GM18511 (cell line): ENCODE results near the gene CMTM1.
"Not testable (repeated sequence)": the region's sequence is repeated elsewhere in the genome, so short reads cannot be mapped to it uniquely, and the experiment has no call there.

Experiments used
- ATAC-seq: cut with Tn5 transposase; IDR thresholded peaks from one replicate; pipeline ENCODE4 v1.9.1; 2021; ENCODE audit warnings: mild to moderate bottlenecking, moderate library complexity; ENCODE audit not compliant: unreplicated experiment

Gene CMTM1

GRCh38 chr16:66610111-66610820 is 44.0 kb downstream of the CMTM1 start:
- no peak for ATAC-seq

- ATAC-seq, result not testable (repeated sequence)
Observed at GRCh38 chr16:66611911-66612310, 45.7 kb downstream of the CMTM1 start.

GRCh38 chr16:66612422-66612821 is 46.2 kb downstream of the CMTM1 start:
- ATAC-seq, result no peak

GRCh38 chr16:66614161-66614802 is 48.0 kb downstream of the CMTM1 start:
- ATAC-seq, result no peak

GRCh38 chr16:66616169-66616568 is 49.9 kb downstream of the CMTM1 start:
- no peak for ATAC-seq

GRCh38 chr16:66616592-66616991 is 50.4 kb downstream of the CMTM1 start:
- ATAC-seq, result no peak

GRCh38 chr16:66617010-66617434 is 50.8 kb downstream of the CMTM1 start:
- ATAC-seq, result no peak

GRCh38 chr16:66617728-66618127 is 51.5 kb downstream of the CMTM1 start:
- no peak for ATAC-seq

- no peak for ATAC-seq
Observed at GRCh38 chr16:66618588-66619375, 52.5 kb downstream of the CMTM1 start.

GRCh38 chr16:66619534-66620428 is 53.5 kb downstream of the CMTM1 start:
- no peak for ATAC-seq

- ATAC-seq, result no peak
Observed at GRCh38 chr16:66620429-66620795, 54.2 kb downstream of the CMTM1 start.

GRCh38 chr16:66621973-66622372 is 55.7 kb downstream of the CMTM1 start:
- no peak for ATAC-seq

GRCh38 chr16:66622863-66623262 is 56.6 kb downstream of the CMTM1 start:
- ATAC-seq, result no peak

GRCh38 chr16:66623755-66624154 is 57.5 kb downstream of the CMTM1 start:
- no peak for ATAC-seq

GRCh38 chr16:66627611-66628378 is 61.6 kb downstream of the CMTM1 start:
- ATAC-seq, result not testable (repeated sequence)
